Activated CD4-positive, alpha-beta T cell treated with anti-CD3 and anti-CD28 coated beads, Interleukin-2, amount 50 U/mL, for 4 hours (primary cell): ENCODE measurements around the gene FAM83E.
"Not testable (repeated sequence)": the region's sequence is repeated elsewhere in the genome, so short reads cannot be mapped to it uniquely, and the experiment has no call there.

Experiments used
- DNase-seq, 2 experiments: peaks; one replicate each; pipeline ENCODE4 v3.0.0-alpha.2; 2020

Gene FAM83E

DNA sequence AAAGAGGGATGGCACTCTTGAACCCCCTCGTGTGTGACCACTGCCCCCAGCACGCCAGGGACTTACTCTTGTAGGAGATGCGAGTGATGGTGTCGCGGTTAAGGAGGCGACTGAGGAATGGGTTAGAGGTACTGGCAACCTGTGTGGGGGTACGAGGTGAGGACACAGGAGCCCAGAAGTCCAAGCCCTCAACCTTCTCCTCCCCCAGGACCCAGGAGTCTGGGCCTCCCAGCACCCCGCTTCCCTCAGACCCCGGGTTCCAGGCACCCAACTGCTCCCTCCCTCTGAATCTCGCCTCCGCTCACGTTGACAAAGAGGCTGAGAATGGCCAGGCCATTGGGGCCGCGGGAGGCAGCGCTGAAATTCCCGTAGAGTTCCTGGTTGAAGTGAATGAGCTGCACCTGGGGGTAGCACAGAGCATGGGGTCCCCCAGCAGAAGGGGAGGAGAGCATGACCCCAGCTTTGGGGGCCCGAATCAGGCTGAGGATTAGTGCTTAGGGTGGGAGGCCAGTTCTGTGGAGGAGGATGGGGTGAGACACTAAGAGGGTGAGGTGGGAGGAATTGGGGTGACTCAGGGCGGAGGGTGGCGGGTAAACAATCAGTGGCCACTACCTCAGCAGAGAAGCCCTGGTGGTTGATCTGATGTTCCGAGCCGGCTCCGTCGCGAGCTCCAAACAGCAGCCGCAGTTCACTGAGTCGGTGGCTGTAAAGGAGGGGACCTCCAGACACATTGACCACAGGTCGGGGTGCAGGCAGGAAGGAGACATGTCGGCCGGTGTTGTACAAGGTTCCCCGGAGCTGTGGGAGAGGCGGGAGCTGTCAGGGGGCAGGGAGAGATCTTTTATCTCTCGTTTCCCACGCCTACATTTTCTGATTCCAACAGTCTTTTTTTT is 24.9 kb upstream of the FAM83E start:
- no peak for DNase-seq

DNA sequence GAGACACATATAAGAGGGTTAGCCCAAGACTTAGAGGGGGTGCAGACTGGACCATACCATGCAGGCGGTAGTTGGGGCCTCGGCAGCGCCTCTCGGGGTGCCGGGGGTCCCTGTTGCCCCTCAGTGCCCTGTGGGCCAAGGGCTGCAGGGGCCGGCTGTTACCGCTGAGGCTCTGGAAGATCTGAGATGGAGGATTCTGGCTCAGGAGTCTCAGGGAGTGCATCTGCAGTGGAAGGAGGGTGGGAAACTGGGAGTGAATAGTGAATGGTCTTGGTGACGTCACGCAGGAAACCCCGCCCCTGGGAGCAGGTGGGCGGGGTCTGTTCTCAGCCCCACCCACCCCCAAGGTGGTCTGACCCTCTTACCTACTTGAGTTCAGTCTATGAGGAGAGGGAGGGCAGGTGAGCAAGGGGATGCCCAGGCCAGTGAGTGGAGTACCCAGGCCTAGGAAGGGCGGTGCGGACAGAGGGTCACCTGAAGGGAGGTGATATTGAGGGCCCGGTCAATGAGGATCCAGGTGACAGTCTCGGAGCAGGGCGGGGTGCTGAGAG is 24.0 kb upstream of the FAM83E start:
- DNase-seq: no peak

- DNase-seq: peak; percentile 75 to 81
These were observed 23.3 kb upstream of the FAM83E start for GRCh38 chr19:48637948-48638830.

- peak; percentile 100 for DNase-seq
These were observed 22.6 kb upstream of the FAM83E start for GRCh38 chr19:48637449-48637947.

DNA sequence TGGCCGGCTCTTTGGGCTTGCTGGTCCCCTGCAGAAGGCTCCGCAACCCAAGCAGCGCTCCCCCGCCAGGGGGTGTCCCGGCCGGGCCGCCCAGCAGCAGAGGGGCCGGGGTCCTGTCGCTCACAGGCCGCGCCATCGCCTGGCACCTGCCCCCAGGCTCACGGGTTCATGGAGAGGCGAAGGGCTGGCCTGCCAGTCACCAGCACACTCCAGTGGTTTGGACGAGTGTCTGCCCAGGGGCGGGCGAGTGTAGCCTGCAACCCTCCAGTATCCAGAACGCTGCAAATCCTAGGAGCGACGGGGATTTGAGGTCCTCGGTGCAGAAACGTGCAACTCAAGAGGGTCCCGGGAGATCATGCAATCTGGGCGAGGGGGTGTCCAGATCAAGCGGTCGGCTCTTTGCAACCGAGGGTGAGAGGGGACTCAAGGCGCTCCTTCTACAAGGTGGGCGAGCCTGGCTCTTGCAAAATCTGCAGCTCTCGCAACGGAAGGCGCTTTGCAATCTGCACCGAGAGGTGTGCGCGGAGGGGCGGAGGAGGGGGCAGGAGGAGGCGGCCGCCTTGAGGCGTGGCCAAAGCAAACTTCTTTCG is 22.1 kb upstream of the FAM83E start, which contains the start of gene DBP:
DBP (minus strand) TSS at position 521 of the 590 bp plus-strand sequence; CDS start at position 136, 385 bp downstream.
- no peak for DNase-seq

- no peak for DNase-seq
These were observed 21.3 kb upstream of the FAM83E start for GRCh38 chr19:48635966-48636858.

- DNase-seq: peak; percentile 57 to 66
These were observed 20.5 kb upstream of the FAM83E start for GRCh38 chr19:48635263-48635965.

- DNase-seq: peak; percentile 86 to 89
These were observed 19.8 kb upstream of the FAM83E start for GRCh38 chr19:48634424-48635262.

- DNase-seq: no peak
These were observed 19.1 kb upstream of the FAM83E start for GRCh38 chr19:48634036-48634342.

- no peak for DNase-seq
These were observed 18.5 kb upstream of the FAM83E start for GRCh38 chr19:48633148-48634035.

DNA sequence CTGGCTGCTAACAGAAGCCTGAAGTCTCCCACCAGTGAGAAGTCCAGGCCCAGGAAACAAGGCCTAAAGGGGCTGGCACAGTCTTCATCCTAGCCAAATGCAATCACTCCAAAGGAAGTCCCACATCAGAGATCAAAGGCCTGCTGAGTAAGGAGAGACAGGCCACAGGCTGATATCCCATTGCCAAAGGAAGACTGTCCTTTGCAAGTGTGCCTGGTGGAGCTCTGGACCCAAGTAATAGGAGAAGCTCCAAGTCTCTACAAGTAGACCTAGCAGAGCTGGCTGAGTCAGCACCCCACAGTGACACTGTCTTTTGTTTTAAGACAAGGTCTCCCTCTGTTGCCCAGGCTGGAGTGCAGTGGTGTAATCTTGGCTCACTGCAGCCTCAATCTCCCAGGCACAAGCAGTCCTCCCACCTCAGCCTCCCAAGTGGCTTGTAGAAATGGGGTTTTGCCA is 17.8 kb upstream of the FAM83E start:
- DNase-seq: no peak

- not testable (repeated sequence) for DNase-seq
These were observed 17.4 kb upstream of the FAM83E start for GRCh38 chr19:48632286-48632685.

GRCh38 chr19:48631225-48631624 is 16.3 kb upstream of the FAM83E start:
- DNase-seq: no peak

GRCh38 chr19:48630296-48631063 is 15.6 kb upstream of the FAM83E start:
- DNase-seq: no peak

- no peak for DNase-seq
These were observed 14.9 kb upstream of the FAM83E start for GRCh38 chr19:48629599-48630295.

DNA sequence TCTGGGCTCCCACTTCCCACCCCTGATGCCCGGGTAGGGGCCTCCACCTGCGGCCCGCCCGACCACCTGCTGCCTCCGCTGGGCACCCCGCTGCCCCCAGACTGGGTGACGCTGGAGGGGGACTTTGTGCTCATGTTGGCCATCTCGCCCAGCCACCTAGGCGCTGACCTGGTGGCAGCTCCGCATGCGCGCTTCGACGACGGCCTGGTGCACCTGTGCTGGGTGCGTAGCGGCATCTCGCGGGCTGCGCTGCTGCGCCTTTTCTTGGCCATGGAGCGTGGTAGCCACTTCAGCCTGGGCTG is 14.4 kb upstream of the FAM83E start:
- no peak for DNase-seq

GRCh38 chr19:48628486-48629296 is 13.8 kb upstream of the FAM83E start:
- no peak for DNase-seq
